ENCODE data around the gene SCAMP2.

DNA sequence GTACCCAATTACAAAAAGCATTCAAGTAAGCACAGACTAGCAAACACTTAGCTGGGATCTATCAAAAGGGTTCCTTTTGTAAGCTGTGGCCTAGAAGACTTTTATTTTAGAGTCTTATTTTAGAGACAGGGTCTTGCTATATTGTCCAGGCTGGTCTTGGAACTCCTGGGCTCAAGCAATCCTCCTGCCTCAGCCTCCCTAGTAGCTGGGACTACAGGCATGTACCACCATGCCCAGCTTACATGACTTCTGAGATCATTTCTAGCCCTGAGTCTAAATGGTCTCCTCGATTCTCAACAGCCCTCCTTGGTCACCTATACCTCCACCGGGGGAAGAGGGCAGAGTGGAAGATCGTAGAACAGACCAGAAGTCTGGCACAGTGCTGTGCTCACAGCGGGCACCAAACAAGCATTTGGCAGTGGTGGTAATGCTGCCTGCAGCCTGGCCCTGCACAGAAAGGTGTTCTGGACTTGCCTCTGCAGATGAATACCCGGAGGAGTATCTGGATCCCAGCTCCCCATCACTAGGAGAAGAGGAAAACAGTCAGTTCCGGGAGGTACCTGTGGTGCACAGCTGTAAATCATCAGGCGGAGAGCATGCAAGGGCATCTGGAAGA is 31.1 kb upstream of the SCAMP2 start:
- TF ChIP-seq CTCF (IDR thresholded peaks at IDR 0.05) (no peak), EZH2 (IDR thresholded peaks at IDR 0.05; ENCODE audit: borderline replicate concordance, insufficient read depth, low read depth, low read length, poor library complexity, severe bottlenecking) (no peak)

All from B cell (primary cell).